ENCODE data around the gene BTBD2.

Gene BTBD2

GRCh38 chr19:1936916-1937610, 78.5 kb downstream of the BTBD2 start:
- FAIRE-seq, result no peak

DNA sequence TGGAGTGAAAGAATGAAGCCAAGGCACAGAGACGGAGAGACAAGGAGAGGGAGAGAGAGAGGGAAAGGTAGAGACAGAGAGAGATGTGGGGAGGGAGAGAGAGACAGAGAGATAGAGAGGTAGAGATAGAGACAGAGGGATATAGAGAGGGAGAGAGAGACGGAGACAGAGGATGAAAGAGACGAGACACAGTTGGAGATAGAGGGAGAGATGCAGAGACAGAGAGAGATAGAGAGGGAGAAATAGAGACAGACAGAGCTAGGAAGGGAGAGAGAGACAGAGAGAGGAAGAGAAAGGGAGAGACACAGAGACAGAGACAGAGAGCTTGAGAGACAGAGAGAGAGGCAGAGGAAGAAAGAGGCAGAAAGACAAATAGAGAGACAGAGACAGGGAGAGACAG, 79.1 kb downstream of the BTBD2 start:
- no peak for FAIRE-seq

GRCh38 chr19:1935484-1936208, 79.9 kb downstream of the BTBD2 start:
- no peak for FAIRE-seq

Data from G401.6 (cell line).